H9 (cell line): ENCODE measurements around the gene IST1. TPM values are rescaled to one million over a fixed set of nuclear protein-coding genes. Genes with fewer than 3 reads are reported as not detected.

ENCODE experiments used
- DNase-seq: peaks from one replicate; pipeline ENCODE4 v3.0.0-alpha.2; 2017
- H2AFZ ChIP-seq: one replicate; pipeline ENCODE4 v1.6.1; 2013; ENCODE audit warnings: mild to moderate bottlenecking, low read length, control low read depth, moderate library complexity
- H2AK5ac ChIP-seq: 2 replicates; pipeline ENCODE4 v1.6.1; 2013; ENCODE audit warnings: low read length, control low read depth, mixed read lengths; ENCODE audit not compliant: insufficient read length
- H2BK120ac ChIP-seq: one replicate; pipeline ENCODE4 v1.6.1; 2013; ENCODE audit warnings: low read depth, mild to moderate bottlenecking, low read length, control low read depth, inconsistent platforms; ENCODE audit not compliant: poor library complexity, severe bottlenecking
- H2BK12ac ChIP-seq: 2 replicates; pipeline ENCODE4 v1.6.1; 2013; ENCODE audit warnings: low read length, control low read depth, mixed read lengths, low read depth; ENCODE audit not compliant: insufficient read length
- H2BK15ac ChIP-seq: 2 replicates; pipeline ENCODE4 v1.6.1; 2013; ENCODE audit warnings: low read depth, low read length, control low read depth
- H2BK20ac ChIP-seq: one replicate; pipeline ENCODE4 v1.6.1; 2013; ENCODE audit warnings: low read depth, mild to moderate bottlenecking, low read length, control low read depth, inconsistent platforms; ENCODE audit not compliant: poor library complexity, severe bottlenecking
- H2BK5ac ChIP-seq: 2 replicates; pipeline ENCODE4 v1.6.1; 2013; ENCODE audit warnings: low read length, control low read depth, mixed read lengths; ENCODE audit not compliant: insufficient read length
- H3K14ac ChIP-seq: 2 replicates; pipeline ENCODE4 v1.6.1; 2013; ENCODE audit warnings: low read length, control low read depth; ENCODE audit not compliant: insufficient read depth
- H3K18ac ChIP-seq: 2 replicates; pipeline ENCODE4 v1.6.1; 2013; ENCODE audit warnings: low read depth, mild to moderate bottlenecking, mixed read lengths, low read length, control low read depth; ENCODE audit not compliant: insufficient read length
- H3K23ac ChIP-seq: 2 replicates; pipeline ENCODE4 v1.6.1; 2013; ENCODE audit warnings: low read length, control low read depth, mixed read lengths, low read depth; ENCODE audit not compliant: insufficient read length
- H3K23me2 ChIP-seq: 2 replicates; pipeline ENCODE4 v1.6.1; 2013; ENCODE audit warnings: low read depth, mild to moderate bottlenecking, mixed read lengths, low read length, control low read depth; ENCODE audit not compliant: insufficient read length, poor library complexity, severe bottlenecking
- H3K27ac ChIP-seq: 2 replicates; pipeline ENCODE4 v1.5.1; 2013; ENCODE audit warnings: low read length, control low read depth, mixed read lengths, low read depth; ENCODE audit not compliant: insufficient read length
- H3K27me3 ChIP-seq: 2 replicates; pipeline ENCODE4 v1.6.1; 2013; ENCODE audit warnings: low read length, control low read depth, inconsistent platforms; ENCODE audit not compliant: insufficient read depth
- H3K4ac ChIP-seq: 2 replicates; pipeline ENCODE4 v1.6.1; 2013; ENCODE audit warnings: low read depth, mild to moderate bottlenecking, control low read depth, inconsistent platforms, low read length, moderate library complexity
- H3K4me1 ChIP-seq: 2 replicates; pipeline ENCODE4 v1.6.1; 2013; ENCODE audit warnings: low read length, control low read depth, inconsistent platforms; ENCODE audit not compliant: insufficient read depth
- H3K4me2 ChIP-seq: 2 replicates; pipeline ENCODE4 v1.6.1; 2013; ENCODE audit warnings: low read length, control low read depth, mixed read lengths; ENCODE audit not compliant: insufficient read length, insufficient read depth
- H3K56ac ChIP-seq: 2 replicates; pipeline ENCODE4 v1.6.1; 2013; ENCODE audit warnings: low read depth, mild to moderate bottlenecking, mixed read lengths, low read length, control low read depth; ENCODE audit not compliant: insufficient read length
- H3K79me1 ChIP-seq: 2 replicates; pipeline ENCODE4 v1.6.1; 2013; ENCODE audit warnings: low read depth, mild to moderate bottlenecking, moderate library complexity, low read length, control low read depth, inconsistent platforms; ENCODE audit not compliant: insufficient read depth, poor library complexity, severe bottlenecking
- H3K79me2 ChIP-seq: 2 replicates; pipeline ENCODE4 v1.6.1; 2013; ENCODE audit warnings: low read length, control low read depth, inconsistent platforms; ENCODE audit not compliant: insufficient read depth
- H3K9ac ChIP-seq: 2 replicates; pipeline ENCODE4 v1.6.1; 2013; ENCODE audit warnings: low read length, control low read depth, mixed read lengths; ENCODE audit not compliant: insufficient read length; ENCODE audit errors: extremely low read depth
- H3K9me3 ChIP-seq: one replicate; pipeline ENCODE4 v1.6.1; 2013; ENCODE audit warnings: low read depth, low read length, inconsistent platforms; ENCODE audit not compliant: control insufficient read depth
- H3T11ph ChIP-seq: one replicate; pipeline ENCODE4 v1.6.1; 2013; ENCODE audit warnings: mild to moderate bottlenecking, low read length, control low read depth, inconsistent platforms
- H4K20me1 ChIP-seq: one replicate; pipeline ENCODE4 v1.6.1; 2013; ENCODE audit not compliant: control insufficient read depth, insufficient read length, insufficient read depth
- H4K5ac ChIP-seq: 2 replicates; pipeline ENCODE4 v1.6.1; 2013; ENCODE audit warnings: low read depth, mild to moderate bottlenecking, mixed read lengths, low read length, control low read depth; ENCODE audit not compliant: insufficient read length
- H4K8ac ChIP-seq: replicated peaks from 2 replicates; pipeline ENCODE4 v1.6.1; 2013; ENCODE audit warnings: low read length, control low read depth, mixed read lengths, low read depth; ENCODE audit not compliant: insufficient read length
- H4K91ac ChIP-seq: 2 replicates; pipeline ENCODE4 v1.6.1; 2013; ENCODE audit warnings: low read depth, mild to moderate bottlenecking, moderate library complexity, mixed read lengths, low read length, control low read depth; ENCODE audit not compliant: insufficient read length
- H3K27ac Mint-ChIP-seq, 3 experiments: 2 replicates in 2 of 3; 3 replicates in 1 of 3; pipeline ENCODE4 v1.8.0; 2020 to 2021; ENCODE audit warnings: mixed read lengths in 3 of 3, mild to moderate bottlenecking in 1 of 3, moderate library complexity in 1 of 3
- H3K27me3 Mint-ChIP-seq: 2 replicates; pipeline ENCODE4 v1.8.0; 2021; ENCODE audit warnings: low read depth, mild to moderate bottlenecking, moderate library complexity, mixed read lengths
- H3K36me3 Mint-ChIP-seq, 3 experiments: 2 replicates in 2 of 3; 3 replicates in 1 of 3; pipeline ENCODE4 v1.8.0; 2020 to 2021; ENCODE audit warnings: low read depth in 3 of 3, mixed read lengths in 3 of 3; ENCODE audit not compliant: insufficient read depth in 1 of 3
- H3K4me1 Mint-ChIP-seq, 2 experiments: 2 replicates each; pipeline ENCODE4 v1.8.0; 2020; ENCODE audit warnings: mixed read lengths in 2 of 2
- H3K4me3 Mint-ChIP-seq, 2 experiments: 2 replicates in 1 of 2; 3 replicates in 1 of 2; pipeline ENCODE4 v1.8.0; 2020 to 2021; ENCODE audit warnings: mild to moderate bottlenecking in 2 of 2, mixed read lengths in 2 of 2, moderate library complexity in 1 of 2
- H3K9me3 Mint-ChIP-seq, 2 experiments: 2 replicates in 1 of 2; 3 replicates in 1 of 2; pipeline ENCODE4 v1.8.0; 2020; ENCODE audit warnings: mild to moderate bottlenecking in 2 of 2, mixed read lengths in 2 of 2, moderate library complexity in 1 of 2
- WGBS: extraction: QIAGEN DNeasy Blood & Tissue Kit; methylation state at CpG from one replicate; pipeline ENCODE4 v1.1.7; 2013; ENCODE audit warnings: missing lambda C conversion rate, low lambda C conversion rate, mixed read lengths; ENCODE audit not compliant: insufficient read length; ENCODE audit errors: extremely low coverage; 5-methylcytosine and 5-hydroxymethylcytosine counted together
- total RNA-seq: library from RNA; stranded (reverse); gene quantifications from 2 replicates; pipeline ENCODE4 v1.2.1, GENCODE V29; 2021
- TF ChIP-seq, protein P1 (sequence below): fragments of 200-600 bp; sonication (generic); conservative IDR thresholded peaks from 3 replicates; pipeline ENCODE4 v1.8.0; 2021; ENCODE audit warnings: antibody characterized with exemption, mild to moderate bottlenecking

The IST1 gene
- total RNA-seq, 1 experiment from 2014 or later: 263 TPM

DNA sequence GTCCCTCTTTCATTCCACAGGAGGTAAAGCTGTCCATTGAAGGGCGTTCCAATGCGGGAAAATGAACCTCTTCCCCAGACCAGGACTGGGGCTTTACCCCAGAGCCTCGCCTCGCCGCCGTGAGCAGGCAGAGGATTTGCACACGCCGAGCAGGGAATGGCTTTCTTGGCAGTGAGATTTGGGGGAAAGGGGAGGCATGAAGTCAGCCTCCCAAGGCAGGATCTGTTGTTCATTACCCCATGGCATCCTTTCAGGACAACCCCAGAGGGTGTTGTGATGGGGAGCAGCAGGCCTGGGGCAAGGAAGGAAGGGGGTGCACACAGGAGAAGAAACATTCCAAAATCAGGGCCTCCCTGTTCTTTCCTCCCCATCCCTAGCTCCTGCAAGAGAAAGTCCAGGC is 43.6 kb upstream of the IST1 start:
- Mint-ChIP-seq H3K4me3 (no peak overlapping the region), H3K27ac (no peak overlapping the region), H3K4me1 (peaks cover 7% of the 10 kb centered on the region in 2 experiments), H3K36me3 (peaks cover 16 to 61% (median 41%) of the 10 kb centered on the region in 3 experiments; a peak in 6 of 7 replicates), H3K9me3 (no peaks in the 10 kb centered on the region), H3K27me3 (no peaks in the 10 kb centered on the region; the same call in 1 of the 2 replicates)
- H3T11ph ChIP-seq: no peak overlapping the region
- no peaks in the 10 kb centered on the region for H3K79me1 ChIP-seq
- no peak overlapping the region for H2BK120ac ChIP-seq
- no peak overlapping the region for H3K4me2 ChIP-seq
- peaks cover under 1% of the 10 kb centered on the region for H3K23me2 ChIP-seq
- H2BK12ac ChIP-seq: no peak overlapping the region
- no peak overlapping the region for H2BK5ac ChIP-seq
- WGBS: no CpG with 5 or more reads among the region's 8 CpGs
- H3K18ac ChIP-seq: no peak overlapping the region
- no peaks in the 10 kb centered on the region for H3K9me3 ChIP-seq
- H3K9ac ChIP-seq: no peak overlapping the region
- H3K56ac ChIP-seq: no peak overlapping the region
- no peak overlapping the region for H3K14ac ChIP-seq
- DNase-seq: no peak
- H3K4ac ChIP-seq: no peak overlapping the region
- no peaks in the 10 kb centered on the region for H3K27me3 ChIP-seq
- H4K8ac ChIP-seq: no peak overlapping the region
- H2BK15ac ChIP-seq: no peak overlapping the region
- peaks cover 5% of the 10 kb centered on the region; the same call in 1 of the 2 replicates for H3K79me2 ChIP-seq
- no peak overlapping the region for H3K27ac ChIP-seq
- H2AFZ ChIP-seq: no peak overlapping the region
- H4K20me1 ChIP-seq: no peaks in the 10 kb centered on the region
- H2AK5ac ChIP-seq: no peak overlapping the region
- no peak overlapping the region for H2BK20ac ChIP-seq
- H3K4me1 ChIP-seq: peaks cover 3% of the 10 kb centered on the region; the same call in 1 of the 2 replicates
- no peak overlapping the region for H4K5ac ChIP-seq
- no peak overlapping the region for H3K23ac ChIP-seq
- no peak overlapping the region for H4K91ac ChIP-seq
- TF ChIP-seq, protein P1, sequence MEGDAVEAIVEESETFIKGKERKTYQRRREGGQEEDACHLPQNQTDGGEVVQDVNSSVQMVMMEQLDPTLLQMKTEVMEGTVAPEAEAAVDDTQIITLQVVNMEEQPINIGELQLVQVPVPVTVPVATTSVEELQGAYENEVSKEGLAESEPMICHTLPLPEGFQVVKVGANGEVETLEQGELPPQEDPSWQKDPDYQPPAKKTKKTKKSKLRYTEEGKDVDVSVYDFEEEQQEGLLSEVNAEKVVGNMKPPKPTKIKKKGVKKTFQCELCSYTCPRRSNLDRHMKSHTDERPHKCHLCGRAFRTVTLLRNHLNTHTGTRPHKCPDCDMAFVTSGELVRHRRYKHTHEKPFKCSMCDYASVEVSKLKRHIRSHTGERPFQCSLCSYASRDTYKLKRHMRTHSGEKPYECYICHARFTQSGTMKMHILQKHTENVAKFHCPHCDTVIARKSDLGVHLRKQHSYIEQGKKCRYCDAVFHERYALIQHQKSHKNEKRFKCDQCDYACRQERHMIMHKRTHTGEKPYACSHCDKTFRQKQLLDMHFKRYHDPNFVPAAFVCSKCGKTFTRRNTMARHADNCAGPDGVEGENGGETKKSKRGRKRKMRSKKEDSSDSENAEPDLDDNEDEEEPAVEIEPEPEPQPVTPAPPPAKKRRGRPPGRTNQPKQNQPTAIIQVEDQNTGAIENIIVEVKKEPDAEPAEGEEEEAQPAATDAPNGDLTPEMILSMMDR: no peak
